NCI-H1048 (cell line): ENCODE results near the gene TAS2R9.
"Not testable (repeated sequence)": the region's sequence is repeated elsewhere in the genome, so short reads cannot be mapped to it uniquely, and the experiment has no call there.

Experiments used
- DNase-seq: peaks from one replicate; lab custom pipeline; 2025; lab: John Stamatoyannopoulos, UW

Gene TAS2R9

DNA sequence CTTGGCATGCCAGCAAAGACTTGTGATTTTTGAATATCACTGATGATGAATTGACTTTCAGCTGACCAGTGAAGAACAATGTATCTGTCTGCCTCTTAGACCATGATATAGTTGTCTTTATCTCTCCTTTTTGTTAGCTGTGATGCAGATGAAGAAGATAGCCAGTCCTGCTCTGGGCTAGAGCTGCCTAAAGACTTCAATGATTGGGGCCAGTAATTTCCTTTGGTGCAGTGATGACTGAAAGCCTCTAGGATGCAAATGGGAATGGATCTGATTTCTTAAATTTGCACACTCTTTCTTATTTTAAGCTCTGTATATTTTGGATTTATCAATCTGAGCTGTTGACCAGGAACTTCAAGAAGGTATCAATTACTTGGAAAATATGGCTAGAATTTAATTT lies at the start of gene TAS2R9:
Gene TAS2R9 (minus strand): TSS at position 101 of the 400 bp plus-strand sequence. CDS start 93 bp downstream, at position 8.
- DNase-seq = no peak

DNA sequence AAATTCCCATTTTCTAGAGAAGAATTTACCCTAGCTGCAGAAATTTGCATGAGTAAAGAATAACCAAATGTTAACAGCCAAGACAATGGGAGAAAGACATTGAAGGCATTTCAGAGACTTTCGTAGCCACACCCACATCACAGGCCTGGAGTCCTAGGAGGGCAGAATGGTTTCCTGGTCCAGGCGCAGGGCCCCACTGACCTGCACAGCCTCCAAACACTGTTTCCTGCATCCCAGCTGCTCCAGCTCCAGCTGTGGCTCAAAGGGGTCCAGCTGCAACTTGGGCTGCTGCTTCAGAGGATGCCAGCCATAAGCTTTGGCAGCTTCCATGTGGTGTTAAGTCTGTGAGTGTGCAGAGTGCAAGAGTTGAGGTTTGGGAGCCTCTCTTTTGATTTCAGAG lies 45.8 kb upstream of the TAS2R9 start:
- DNase-seq = no peak

- DNase-seq = no peak
These were observed 43.8 kb upstream of the TAS2R9 start for GRCh38 chr12:10853776-10854175.

- DNase-seq = no peak
These were observed 41.4 kb upstream of the TAS2R9 start for GRCh38 chr12:10851243-10851858.

- DNase-seq = no peak
These were observed 39.5 kb upstream of the TAS2R9 start, which contains the start of gene PRR4 for GRCh38 chr12:10849425-10849878. TSS of gene PRR4 (minus strand) at chr12:10849475. CDS start at chr12:10849437, 38 bp downstream.

- no peak for DNase-seq
These were observed 37.8 kb upstream of the TAS2R9 start for GRCh38 chr12:10847744-10848143.

- DNase-seq = no peak
These were observed 32.9 kb upstream of the TAS2R9 start for GRCh38 chr12:10842862-10843261.

DNA sequence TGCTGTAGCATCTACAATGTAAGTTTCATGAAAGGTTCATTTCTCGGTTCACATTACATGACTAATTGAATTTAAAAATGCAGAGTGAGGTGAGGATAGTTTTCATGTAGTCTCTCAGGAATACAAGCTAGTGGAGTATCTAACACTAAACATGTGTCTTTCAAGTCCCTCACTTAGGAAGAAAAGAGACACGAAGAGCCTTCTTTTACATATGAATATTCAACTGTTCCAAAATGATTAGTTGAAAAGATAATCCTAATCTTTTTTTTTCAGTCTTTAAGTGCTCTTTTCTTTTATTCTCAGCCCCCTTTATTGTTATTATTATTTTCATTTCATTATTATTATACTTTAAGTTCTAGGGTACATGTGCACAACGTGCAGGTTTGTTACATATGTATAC lies 28.5 kb upstream of the TAS2R9 start:
- no peak for DNase-seq

- DNase-seq = no peak
These were observed 20.0 kb upstream of the TAS2R9 start for GRCh38 chr12:10829994-10830393.

GRCh38 chr12:10826258-10826657 lies 16.3 kb upstream of the TAS2R9 start, which contains the start of gene TAS2R10:
TSS of gene TAS2R10 (minus strand) at chr12:10826358. CDS start at chr12:10826269, 89 bp downstream.
- no peak for DNase-seq

GRCh38 chr12:10824957-10825356 lies 15.0 kb upstream of the TAS2R9 start:
- no peak for DNase-seq

- DNase-seq = no peak
These were observed 2.0 kb upstream of the TAS2R9 start for GRCh38 chr12:10811883-10812536.

DNA sequence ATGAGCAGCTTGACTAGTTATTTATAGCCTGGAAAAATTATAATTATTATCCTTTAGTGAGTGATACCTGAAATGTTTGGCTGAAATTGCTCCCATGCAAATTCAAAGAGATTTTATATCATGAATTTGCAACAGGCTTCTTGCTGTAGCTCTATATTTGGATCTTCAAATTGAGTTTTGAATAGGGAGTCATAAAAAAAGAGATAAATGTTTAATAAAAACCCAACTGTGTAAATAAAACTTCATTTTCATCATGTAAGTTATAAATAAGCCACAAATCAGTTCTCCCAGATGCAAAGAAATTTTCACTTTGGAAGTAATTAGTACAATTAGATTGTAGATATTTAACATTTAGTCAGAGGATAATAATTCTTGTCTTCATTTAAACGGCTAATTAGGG lies 2.8 kb downstream of the TAS2R9 start, which contains the start of gene TAS2R8:
Gene TAS2R8 (minus strand): TSS at position 101 of the 400 bp plus-strand sequence. CDS start 306 bp downstream, outside the sequence.
- no peak for DNase-seq

- DNase-seq = no peak
These were observed 7.4 kb downstream of the TAS2R9 start, which contains the start of gene TAS2R7 for GRCh38 chr12:10802587-10802986. TSS of gene TAS2R7 (minus strand) at chr12:10802627. CDS start at chr12:10802570, 57 bp downstream.

DNA sequence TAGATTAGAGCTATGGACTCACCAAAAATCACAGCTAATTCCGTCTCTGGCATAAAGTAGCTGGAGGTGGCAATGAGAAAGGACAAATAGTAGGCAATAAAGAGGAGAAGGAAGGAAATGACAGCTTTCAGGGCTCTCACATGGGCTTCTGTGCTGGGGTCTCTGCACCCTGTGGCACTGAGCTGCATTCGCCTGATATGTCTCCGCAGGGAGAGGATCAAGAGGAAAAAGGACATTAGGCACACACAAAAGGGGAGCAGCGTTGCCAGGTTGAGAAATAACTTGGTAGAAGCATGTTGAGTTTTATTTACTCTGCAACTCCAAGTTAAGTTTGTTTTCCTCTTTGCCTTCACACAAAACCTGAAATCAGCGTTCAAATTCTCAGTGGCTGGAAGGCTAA lies 8.2 kb downstream of the TAS2R9 start:
- no peak for DNase-seq

DNA sequence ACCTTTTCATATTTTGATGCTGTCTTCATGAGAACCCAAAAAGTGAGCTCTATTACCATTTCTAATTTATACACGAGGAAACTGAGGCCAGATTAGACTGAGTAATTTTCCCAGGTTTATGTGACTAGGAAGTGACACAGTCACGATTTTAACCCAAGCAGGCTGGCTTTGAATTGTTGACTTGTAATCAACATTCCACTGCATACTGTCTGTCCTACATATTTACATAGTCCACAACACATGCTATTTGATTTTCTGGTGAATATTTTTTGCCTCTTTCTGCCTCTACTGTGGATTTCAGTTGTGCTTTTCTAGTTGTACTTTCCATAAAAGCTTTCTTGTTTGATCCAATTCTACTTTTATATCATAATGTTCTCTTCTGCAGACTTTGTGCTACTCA lies 15.7 kb downstream of the TAS2R9 start:
- no peak for DNase-seq

GRCh38 chr12:10791769-10792168 lies 18.2 kb downstream of the TAS2R9 start:
- not testable (repeated sequence) for DNase-seq

DNA sequence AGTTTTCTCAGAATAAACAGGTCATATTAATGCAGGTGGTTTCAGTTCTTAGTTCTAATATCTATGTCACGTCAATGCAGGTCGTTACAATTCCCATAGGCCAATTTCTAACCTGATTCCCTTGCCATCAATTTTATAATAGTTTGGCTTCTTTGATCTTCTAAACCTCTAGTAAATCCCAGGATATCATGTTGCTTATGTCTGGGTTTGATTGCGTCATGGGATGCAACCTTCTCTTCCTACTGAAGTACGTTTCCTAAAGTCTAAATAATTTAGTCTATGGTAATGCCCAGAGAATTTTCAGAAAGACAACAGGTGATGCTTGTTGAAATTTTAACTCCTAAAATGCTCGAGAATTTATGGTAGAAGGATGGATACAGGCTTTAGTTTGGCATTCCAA lies 26.7 kb downstream of the TAS2R9 start:
- DNase-seq = no peak

GRCh38 chr12:10779103-10779502 lies 30.9 kb downstream of the TAS2R9 start:
- no peak for DNase-seq

DNA sequence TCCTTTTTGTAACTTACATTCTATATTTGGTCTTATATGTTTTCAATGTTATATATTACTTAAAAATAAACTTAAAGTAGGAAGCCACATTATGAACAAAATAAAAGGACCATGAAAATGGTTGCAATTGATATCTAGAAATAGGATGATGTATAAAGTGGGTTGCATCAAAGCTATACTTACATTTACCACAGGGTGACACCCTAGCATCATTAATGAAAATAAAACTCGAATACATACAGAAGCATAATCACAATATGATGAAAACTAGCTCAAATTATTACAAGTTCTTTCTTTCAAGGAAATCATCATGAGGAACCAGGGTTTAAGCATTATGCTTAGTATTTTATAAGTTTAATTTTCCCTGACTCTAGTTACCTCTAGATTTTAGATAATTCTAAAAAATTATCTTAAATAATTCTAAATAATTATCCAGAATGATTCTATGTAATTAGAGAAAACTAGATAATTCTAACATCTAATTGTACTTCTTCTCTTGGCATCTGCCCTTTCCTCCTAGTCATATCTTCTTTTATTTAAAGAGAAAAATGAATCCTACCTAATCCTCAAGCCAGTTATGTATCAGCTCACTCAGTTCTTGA lies 38.7 kb downstream of the TAS2R9 start:
- DNase-seq = no peak

- no peak for DNase-seq
These were observed 50.3 kb downstream of the TAS2R9 start for GRCh38 chr12:10759657-10760056.
